BE2C (cell line): ENCODE data around the gene TEN1. TPM values are rescaled to one million over a fixed set of nuclear protein-coding genes. Genes with fewer than 3 reads are reported as not detected.

Experiments used
- DNase-seq: peaks from one replicate; pipeline ENCODE4 v3.0.0-alpha.2; 2020
- H3K27me3 ChIP-seq: fragments of 250-450 bp; sonication (Bioruptor Pico); 2 replicates; pipeline ENCODE4 v1.5.1; 2020; ENCODE audit warnings: mild to moderate bottlenecking
- H3K36me3 ChIP-seq: fragments of 250-450 bp; sonication (Bioruptor Pico); 2 replicates; pipeline ENCODE4 v1.5.1; 2020; ENCODE audit warnings: mild to moderate bottlenecking
- H3K4me1 ChIP-seq: fragments of 250-450 bp; sonication (Bioruptor Pico); 2 replicates; pipeline ENCODE4 v1.5.1; 2020
- H3K4me3 ChIP-seq: 2 replicates; pipeline ENCODE4 v1.5.1; 2011; ENCODE audit warnings: low read depth, low read length
- H3K9me3 ChIP-seq: fragments of 250-450 bp; sonication (Bioruptor Pico); 2 replicates; pipeline ENCODE4 v1.5.1; 2020
- polyA plus RNA-seq: library from polyadenylated mRNA; unstranded; fragments of >200 nt; gene quantifications from one replicate; pipeline ENCODE4 v1.2.1, GENCODE V29; 2012; ENCODE audit warnings: low read depth, missing spikeins; ENCODE audit not compliant: insufficient read length, insufficient read depth
- TF ChIP-seq, protein P1 (sequence below): IDR thresholded peaks from 2 replicates; pipeline ENCODE4 v1.5.1; 2012; ENCODE audit warnings: mild to moderate bottlenecking, low read depth, low read length

The TEN1 gene, protein sequence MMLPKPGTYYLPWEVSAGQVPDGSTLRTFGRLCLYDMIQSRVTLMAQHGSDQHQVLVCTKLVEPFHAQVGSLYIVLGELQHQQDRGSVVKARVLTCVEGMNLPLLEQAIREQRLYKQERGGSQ
- 22.5 TPM for polyA plus RNA-seq

GRCh38 chr17:75978938-75979704 is at the start of gene TEN1, which contains the start of gene ACOX1:
Gene TEN1, plus strand, starts transcription at chr17:75979240. Its CDS starts 6,953 bp downstream, at chr17:75986193.
Gene ACOX1, minus strand, starts transcription at chr17:75979166. Its CDS starts 93 bp downstream, at chr17:75979073.
- TF ChIP-seq, protein P1, sequence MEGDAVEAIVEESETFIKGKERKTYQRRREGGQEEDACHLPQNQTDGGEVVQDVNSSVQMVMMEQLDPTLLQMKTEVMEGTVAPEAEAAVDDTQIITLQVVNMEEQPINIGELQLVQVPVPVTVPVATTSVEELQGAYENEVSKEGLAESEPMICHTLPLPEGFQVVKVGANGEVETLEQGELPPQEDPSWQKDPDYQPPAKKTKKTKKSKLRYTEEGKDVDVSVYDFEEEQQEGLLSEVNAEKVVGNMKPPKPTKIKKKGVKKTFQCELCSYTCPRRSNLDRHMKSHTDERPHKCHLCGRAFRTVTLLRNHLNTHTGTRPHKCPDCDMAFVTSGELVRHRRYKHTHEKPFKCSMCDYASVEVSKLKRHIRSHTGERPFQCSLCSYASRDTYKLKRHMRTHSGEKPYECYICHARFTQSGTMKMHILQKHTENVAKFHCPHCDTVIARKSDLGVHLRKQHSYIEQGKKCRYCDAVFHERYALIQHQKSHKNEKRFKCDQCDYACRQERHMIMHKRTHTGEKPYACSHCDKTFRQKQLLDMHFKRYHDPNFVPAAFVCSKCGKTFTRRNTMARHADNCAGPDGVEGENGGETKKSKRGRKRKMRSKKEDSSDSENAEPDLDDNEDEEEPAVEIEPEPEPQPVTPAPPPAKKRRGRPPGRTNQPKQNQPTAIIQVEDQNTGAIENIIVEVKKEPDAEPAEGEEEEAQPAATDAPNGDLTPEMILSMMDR: peak; percentile 20
- H3K4me1 ChIP-seq: peaks cover 9% of the 10 kb centered on the region
- no peaks in the 10 kb centered on the region for H3K36me3 ChIP-seq
- peak; percentile 99 for DNase-seq
- peak within 1 kb of the TSS; percentile 96 for H3K4me3 ChIP-seq
- no peaks in the 10 kb centered on the region for H3K27me3 ChIP-seq
- no peaks in the 10 kb centered on the region for H3K9me3 ChIP-seq

DNA sequence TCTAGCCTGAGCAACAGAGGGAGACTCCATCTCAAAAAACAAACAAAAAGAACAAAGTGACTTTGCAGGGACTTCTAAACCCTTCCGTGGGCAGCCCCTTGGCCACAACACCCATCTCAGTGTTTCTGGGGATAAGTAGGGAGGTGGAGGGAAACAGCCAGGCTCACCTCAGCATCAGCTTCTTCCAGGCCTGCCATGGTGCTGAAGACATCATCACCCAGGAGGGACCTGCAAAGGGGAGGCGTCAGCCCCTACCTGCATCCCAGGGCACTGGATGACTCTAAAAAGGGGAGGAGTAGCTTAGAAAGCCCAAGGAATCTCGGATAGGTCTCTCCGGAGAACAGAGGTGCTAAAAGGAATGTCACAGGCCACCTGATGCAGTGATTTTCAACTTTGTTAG is 48.0 kb upstream of the TEN1 start:
- TF ChIP-seq, protein P1: no peak
- Histone ChIP-seq H3K4me1 (no peaks in the 10 kb centered on the region), H3K27me3 (no peaks in the 10 kb centered on the region), H3K9me3 (no peaks in the 10 kb centered on the region), H3K4me3 (no peak overlapping the region), H3K36me3 (no peaks in the 10 kb centered on the region)
- DNase-seq: no peak

DNA sequence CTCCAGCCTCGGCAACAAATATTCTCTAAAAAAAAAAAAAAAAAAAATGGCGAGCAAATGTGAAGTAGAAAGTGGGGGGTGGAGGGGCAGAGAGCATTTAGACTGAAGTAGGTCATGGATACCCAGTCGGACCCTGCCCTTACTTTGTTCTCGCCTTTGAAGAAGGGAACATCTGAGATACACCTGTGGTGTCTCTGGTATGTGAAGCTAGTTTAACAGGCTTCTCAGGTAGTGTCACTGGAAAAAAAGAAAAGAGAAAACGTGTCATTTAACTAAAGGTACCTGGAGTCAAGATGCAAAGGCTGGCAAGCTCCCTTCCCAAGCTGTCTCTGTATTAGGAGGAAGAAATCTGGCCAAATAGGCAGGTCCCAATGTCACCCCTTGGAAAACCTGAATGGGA is 46.2 kb upstream of the TEN1 start:
- no peaks in the 10 kb centered on the region for H3K36me3 ChIP-seq
- H3K9me3 ChIP-seq: no peaks in the 10 kb centered on the region
- DNase-seq: no peak
- peaks cover 3% of the 10 kb centered on the region for H3K4me1 ChIP-seq
- no peak overlapping the region for H3K4me3 ChIP-seq
- TF ChIP-seq, protein P1: no peak
- H3K27me3 ChIP-seq: no peaks in the 10 kb centered on the region

DNA sequence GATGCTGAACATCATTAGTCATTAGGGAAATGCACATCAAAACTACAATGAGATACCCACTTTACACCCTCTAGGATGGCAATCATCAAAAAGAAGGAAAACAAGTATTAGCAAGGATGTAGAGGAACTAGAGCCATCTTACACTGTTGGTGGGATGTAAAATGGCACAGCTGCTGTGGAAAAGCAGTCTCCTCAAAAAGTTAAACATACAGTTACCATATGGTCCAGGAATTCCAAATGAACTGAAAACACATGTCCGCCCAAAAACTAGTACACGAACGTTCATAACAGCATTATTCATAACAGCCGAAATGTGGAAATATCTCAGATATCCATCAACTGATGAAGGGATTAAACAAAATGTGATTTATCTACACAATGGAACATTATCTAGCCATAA is 45.2 kb upstream of the TEN1 start:
- H3K4me3 ChIP-seq: no peak overlapping the region
- H3K36me3 ChIP-seq: no peaks in the 10 kb centered on the region
- peaks cover 6% of the 10 kb centered on the region for H3K4me1 ChIP-seq
- no peaks in the 10 kb centered on the region for H3K27me3 ChIP-seq
- no peaks in the 10 kb centered on the region for H3K9me3 ChIP-seq
- DNase-seq: no peak
- TF ChIP-seq, protein P1: no peak

DNA sequence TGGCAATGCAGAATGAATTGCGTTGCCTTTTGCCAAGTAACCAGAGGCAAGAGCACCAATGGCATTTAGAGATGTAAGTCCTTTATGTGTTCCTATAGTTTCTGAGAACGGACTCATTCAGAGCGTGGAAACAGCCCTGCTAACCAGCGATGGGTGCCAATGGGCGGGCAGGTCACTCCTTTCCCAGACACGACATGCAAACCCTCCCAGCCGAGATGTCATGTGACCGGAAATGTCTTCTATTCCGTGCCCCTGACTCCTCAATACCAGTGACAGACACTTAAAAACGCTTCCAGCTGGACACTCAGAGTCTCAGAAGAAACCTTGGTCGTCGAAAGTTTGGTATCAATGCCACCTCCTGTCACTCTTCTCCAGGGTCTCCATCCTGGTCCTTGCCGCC is 41.4 kb upstream of the TEN1 start:
- Histone ChIP-seq H3K27me3 (no peaks in the 10 kb centered on the region), H3K9me3 (no peaks in the 10 kb centered on the region), H3K36me3 (no peaks in the 10 kb centered on the region), H3K4me1 (peaks cover 6% of the 10 kb centered on the region), H3K4me3 (peak overlapping the region; percentile 42)
- DNase-seq: no peak
- TF ChIP-seq, protein P1: no peak
